Psoas muscle (tissue), 8 donors: ENCODE data around the gene COL23A1. TPM values are rescaled to one million over a fixed set of nuclear protein-coding genes. Genes with fewer than 3 reads are reported as not detected.

ENCODE experiments used
- ATAC-seq, 4 donors: fragments of 200-7000 bp; cut with Tn5 transposase; one replicate each; pipeline ENCODE4 v1.9.1; 2020; ENCODE audit warnings: moderate library complexity in 3 of 4, mild to moderate bottlenecking in 2 of 4
- DNase-seq, 2 donors: peaks; one replicate each; pipeline ENCODE4 v3.0.0-alpha.2; 2020
- H3K27ac ChIP-seq: fragments of 200-600 bp; one replicate; pipeline ENCODE4 v1.8.0; 2022
- H3K27me3 ChIP-seq, 3 donors: fragments of 200-600 bp in 1 of 3; one replicate each; pipeline versions ENCODE4 v1.6.1 to v1.8.0; 2013 to 2022; ENCODE audit warnings: low read length in 2 of 3, mild to moderate bottlenecking in 2 of 3, moderate library complexity in 1 of 3; ENCODE audit not compliant: insufficient read depth in 3 of 3
- H3K36me3 ChIP-seq, 2 donors: fragments of 200-600 bp in 1 of 2; one replicate each; pipeline versions ENCODE4 v1.6.1 to v1.8.0; 2013 to 2022; ENCODE audit warnings: low read depth in 1 of 2, mild to moderate bottlenecking in 1 of 2, moderate library complexity in 1 of 2; ENCODE audit not compliant: insufficient read depth in 1 of 2
- H3K4me1 ChIP-seq: fragments of 200-600 bp; one replicate; pipeline ENCODE4 v1.8.0; 2022
- H3K4me3 ChIP-seq: fragments of 200-600 bp; one replicate; pipeline ENCODE4 v1.8.0; 2022; ENCODE audit warnings: mild to moderate bottlenecking
- H3K9me3 ChIP-seq: fragments of 200-600 bp; one replicate; pipeline ENCODE4 v1.8.0; 2022
- CTCF ChIP-seq: fragments of 200-600 bp; IDR thresholded peaks from one replicate; pipeline ENCODE4 v1.8.0; 2022; ENCODE audit warnings: antibody characterized with exemption
- WGBS, 3 donors: extraction: QIAGEN DNeasy Blood & Tissue Kit; methylation state at CpG; one replicate each; pipeline versions ENCODE4 v1.1.6 to v1.1.7; 2013; 5-methylcytosine and 5-hydroxymethylcytosine counted together
- intact Hi-C, 2 donors: fragments of 100-400 bp; cut with DNase I; formaldehyde crosslinking; loops; one replicate each; pipeline versions ENCODE4 v1.11.0 to v1.14.2; 2022
- polyA plus RNA-seq, 3 donors: library from polyadenylated mRNA; stranded (reverse); fragments of 200-250 nt; gene quantifications; one replicate each; pipeline ENCODE4 v1.2.3, GENCODE V29; 2013
- total RNA-seq, 4 donors: library from RNA; stranded (reverse); fragmentation: NEBNext Ultra II Directional in 2 of 4; extraction: Animal tissue kit (Norgen Biotek cat#: 25700) in 2 of 4; gene quantifications; one replicate each; pipeline versions ENCODE4 v1.2.1 to v1.2.4, GENCODE V29; 2021 to 2023
- donor health status: healthy with polysubstance abuse.
- donor health status: DM: no; HTN: no; CAD: no; lungs with moderate emphysema.
- donor health status: Bipolar disorder and iron deficiency.
- donor health status: healthy.
- donor health status: DM: yes; HTN: yes; CAD: no.
- donor health status: DM: no; HTN: no; CAD: no.
- donor health status: DM: no; HTN: no; CAD: no.
- donor health status: DM: yes; HTN: yes; CAD: no.

The COL23A1 gene
- total and polyA plus RNA-seq, 7 donors, result 0.66 to 3.0 (median 1.2) TPM

DNA sequence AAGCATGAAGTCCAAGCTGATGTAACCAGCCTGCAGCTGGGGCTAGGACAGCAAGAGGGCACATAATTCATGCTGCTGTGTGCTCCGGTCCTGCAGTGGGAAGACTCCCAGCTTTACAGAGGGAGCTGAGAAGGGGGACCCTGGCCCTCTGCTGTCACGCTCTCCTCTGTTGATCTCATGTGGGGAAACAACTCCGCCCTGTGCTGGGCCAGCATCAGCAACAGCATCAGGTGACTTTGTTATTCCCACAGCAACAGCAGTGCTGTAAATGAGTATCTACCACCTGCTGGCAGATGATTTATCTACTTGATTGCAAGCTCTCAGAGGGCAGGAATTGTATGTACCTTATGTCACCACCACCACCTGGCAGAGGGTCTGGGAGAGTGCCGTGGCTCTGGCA lies 176.2 kb downstream of the COL23A1 start:
- Histone ChIP-seq H3K4me3 (no peak overlapping the region), H3K4me1 (no peaks in the 10 kb centered on the region), H3K27me3 (no peaks in the 10 kb centered on the region), H3K36me3 (no peaks in the 10 kb centered on the region), H3K9me3 (no peaks in the 10 kb centered on the region), H3K27ac (no peak overlapping the region)
- DNase-seq (no peak), ATAC-seq (peak in 3 of 4 donors; percentile 17 to 61 (median 35))
- WGBS, 3 donors, result 48 to 56% (median 53%) methylated on average over 4 of the region's 4 CpGs
- intact Hi-C loops, result no loop called here
- no peak for TF ChIP-seq CTCF

GRCh38 chr5:178411083-178411482 lies 179.1 kb downstream of the COL23A1 start:
- H3K27ac ChIP-seq, result no peak overlapping the region
- DNase-seq, result no peak
- ATAC-seq, result no peak
- H3K4me3 ChIP-seq, result no peak overlapping the region
- no peaks in the 10 kb centered on the region for H3K4me1 ChIP-seq
- no peaks in the 10 kb centered on the region for H3K36me3 ChIP-seq
- H3K9me3 ChIP-seq, result peaks cover 5% of the 10 kb centered on the region
- intact Hi-C loops, result no loop called here
- no peaks in the 10 kb centered on the region for H3K27me3 ChIP-seq
- WGBS, 3 donors, result 72 to 83% (median 74%) methylated on average over 2 of the region's 2 CpGs
- TF ChIP-seq CTCF, result no peak

DNA sequence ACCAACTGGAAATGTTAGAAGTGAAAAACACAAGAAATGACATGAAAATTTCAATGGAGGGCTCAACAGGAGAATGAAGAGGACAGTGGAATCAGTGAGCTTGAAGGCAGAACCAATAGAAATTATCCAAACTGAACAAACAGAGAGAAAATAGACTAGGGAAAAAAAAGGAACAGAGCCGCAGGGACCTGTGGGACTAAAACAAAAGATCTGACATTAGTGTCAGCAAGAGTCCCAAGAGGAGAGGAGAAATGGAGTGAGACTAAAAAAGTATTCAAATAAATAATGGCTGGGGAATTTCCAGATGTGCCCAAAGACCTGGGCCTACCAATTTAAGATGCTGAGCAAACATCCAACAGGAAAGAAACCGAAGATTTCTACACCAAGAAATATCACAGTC lies 182.5 kb downstream of the COL23A1 start:
- Histone ChIP-seq H3K27ac (no peak overlapping the region), H3K4me3 (no peak overlapping the region), H3K4me1 (no peaks in the 10 kb centered on the region), H3K9me3 (peaks cover 5% of the 10 kb centered on the region), H3K27me3 (no peaks in the 10 kb centered on the region), H3K36me3 (no peaks in the 10 kb centered on the region)
- TF ChIP-seq CTCF, result no peak
- 81 to 97% (median 84%) methylated on average over 2 of the region's 2 CpGs for WGBS, 3 donors
- intact Hi-C loops, result no loop called here
- no peak for DNase-seq
- ATAC-seq, result no peak

- TF ChIP-seq CTCF, result no peak
- no peak overlapping the region for H3K4me3 ChIP-seq
- H3K27me3 ChIP-seq, result no peaks in the 10 kb centered on the region
- H3K4me1 ChIP-seq, result no peaks in the 10 kb centered on the region
- WGBS, 3 donors, result 89 to 94% (median 90%) methylated on average over 8 of the region's 8 CpGs
- H3K9me3 ChIP-seq, result peaks cover 5% of the 10 kb centered on the region
- intact Hi-C loops, result no loop called here
- ATAC-seq, result no peak
- no peak overlapping the region for H3K27ac ChIP-seq
- H3K36me3 ChIP-seq, result no peaks in the 10 kb centered on the region
- DNase-seq, result no peak
Observed at GRCh38 chr5:178404987-178405386, 185.2 kb downstream of the COL23A1 start.

DNA sequence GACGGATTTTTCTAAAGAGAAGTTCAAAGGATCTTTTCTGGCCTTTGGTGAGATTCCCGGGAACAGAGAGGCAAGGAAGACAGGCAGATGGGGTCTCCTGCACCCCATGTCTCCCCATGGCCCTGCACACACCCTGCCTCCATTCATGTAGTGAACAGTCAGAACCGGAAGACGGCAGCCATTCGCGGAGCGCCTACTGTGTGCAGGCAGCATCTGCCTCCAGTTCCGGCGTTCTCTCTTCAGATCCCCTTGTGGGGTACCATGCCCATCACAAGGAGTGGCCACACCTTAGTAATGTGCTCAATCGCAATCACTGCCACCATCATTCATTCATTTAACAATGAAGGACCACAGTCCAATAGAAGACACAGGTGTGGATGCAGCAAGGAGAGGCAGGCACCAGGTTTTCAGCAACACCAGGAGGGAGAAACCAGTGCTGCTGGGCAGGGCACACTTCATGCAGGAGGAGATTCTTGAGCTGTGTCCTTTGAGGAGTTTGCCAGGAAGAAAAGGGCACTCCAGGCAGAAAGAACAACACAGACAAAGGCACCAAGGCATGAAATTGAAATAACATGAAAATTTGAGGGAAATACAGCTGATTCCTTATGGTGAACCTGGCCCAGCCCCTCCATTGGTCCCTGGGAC lies 186.1 kb downstream of the COL23A1 start:
- TF ChIP-seq CTCF, result no peak
- intact Hi-C loops, result no loop called here
- H3K4me1 ChIP-seq, result no peaks in the 10 kb centered on the region
- H3K27me3 ChIP-seq, result no peaks in the 10 kb centered on the region
- peaks cover 5% of the 10 kb centered on the region for H3K9me3 ChIP-seq
- no peak for ATAC-seq
- WGBS, 3 donors, result 96 to 97% (median 96%) methylated on average over 10 of the region's 10 CpGs
- H3K36me3 ChIP-seq, result no peaks in the 10 kb centered on the region
- H3K27ac ChIP-seq, result no peak overlapping the region
- no peak for DNase-seq
- H3K4me3 ChIP-seq, result no peak overlapping the region
